Measurements from ENCODE around the gene CEP57L1.
"Not testable (repeated sequence)": the region's sequence is repeated elsewhere in the genome, so short reads cannot be mapped to it uniquely, and the experiment has no call there.

Gene CEP57L1

DNA sequence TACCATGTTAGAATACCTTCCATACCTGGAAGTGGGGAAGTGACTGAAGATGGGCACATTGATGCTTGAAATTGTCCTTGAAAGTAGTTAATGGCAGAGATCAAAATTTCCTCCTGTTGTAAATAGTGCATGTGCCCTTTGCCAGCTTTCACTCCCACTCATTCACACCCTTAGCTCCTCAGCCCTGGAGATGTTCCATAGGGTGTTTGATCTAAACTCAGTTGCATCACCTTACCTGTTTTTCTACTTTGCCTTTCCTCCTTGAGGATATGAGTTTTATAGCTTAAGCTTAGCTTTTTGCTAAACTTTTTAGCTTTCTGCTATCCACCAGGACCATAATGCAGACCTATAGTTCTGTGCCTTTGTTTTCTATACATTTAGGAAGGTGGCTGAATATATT, 69.0 kb downstream of the CEP57L1 start:
- H3K4me3 ChIP-seq (ENCODE audit: low read length) = no peak overlapping the region
- no peak for TF ChIP-seq ZNF274 (IDR thresholded peaks at IDR 0.05; ENCODE audit: low read depth, low read length)

- H3K4me3 ChIP-seq (ENCODE audit: low read length) = no peak overlapping the region
- no peak for TF ChIP-seq ZNF274 (IDR thresholded peaks at IDR 0.05; ENCODE audit: low read depth, low read length)
Observed at GRCh38 chr6:109165392-109165974, 70.2 kb downstream of the CEP57L1 start.

GRCh38 chr6:109166673-109167072, 71.4 kb downstream of the CEP57L1 start:
- TF ChIP-seq ZNF274 (IDR thresholded peaks at IDR 0.05; ENCODE audit: low read depth, low read length) = no peak
- H3K4me3 ChIP-seq (ENCODE audit: low read length) = no peak overlapping the region

GRCh38 chr6:109167562-109167961, 72.3 kb downstream of the CEP57L1 start:
- no peak for TF ChIP-seq ZNF274 (IDR thresholded peaks at IDR 0.05; ENCODE audit: low read depth, low read length)
- H3K4me3 ChIP-seq (ENCODE audit: low read length) = no peak overlapping the region

DNA sequence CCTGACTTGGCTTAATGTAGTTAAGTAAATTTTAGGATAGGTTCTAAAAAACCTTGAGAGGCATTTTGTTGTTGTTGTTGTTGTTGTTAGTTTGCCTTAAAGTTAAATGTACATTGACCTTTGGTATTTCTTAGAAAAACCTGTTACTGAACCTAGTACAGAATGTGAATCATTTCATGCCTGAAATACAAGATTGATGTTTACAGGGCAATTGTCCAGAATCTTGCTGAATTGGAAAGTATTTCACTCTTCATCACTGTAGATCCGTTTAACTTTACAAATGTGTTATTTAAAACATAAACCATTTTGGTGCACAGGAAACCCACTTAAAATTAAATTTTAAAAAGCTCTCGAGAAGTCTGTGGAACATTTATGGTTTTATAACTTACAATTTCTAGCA, 75.0 kb downstream of the CEP57L1 start:
- no peak for TF ChIP-seq ZNF274 (IDR thresholded peaks at IDR 0.05; ENCODE audit: low read depth, low read length)
- H3K4me3 ChIP-seq (ENCODE audit: low read length) = no peak overlapping the region

DNA sequence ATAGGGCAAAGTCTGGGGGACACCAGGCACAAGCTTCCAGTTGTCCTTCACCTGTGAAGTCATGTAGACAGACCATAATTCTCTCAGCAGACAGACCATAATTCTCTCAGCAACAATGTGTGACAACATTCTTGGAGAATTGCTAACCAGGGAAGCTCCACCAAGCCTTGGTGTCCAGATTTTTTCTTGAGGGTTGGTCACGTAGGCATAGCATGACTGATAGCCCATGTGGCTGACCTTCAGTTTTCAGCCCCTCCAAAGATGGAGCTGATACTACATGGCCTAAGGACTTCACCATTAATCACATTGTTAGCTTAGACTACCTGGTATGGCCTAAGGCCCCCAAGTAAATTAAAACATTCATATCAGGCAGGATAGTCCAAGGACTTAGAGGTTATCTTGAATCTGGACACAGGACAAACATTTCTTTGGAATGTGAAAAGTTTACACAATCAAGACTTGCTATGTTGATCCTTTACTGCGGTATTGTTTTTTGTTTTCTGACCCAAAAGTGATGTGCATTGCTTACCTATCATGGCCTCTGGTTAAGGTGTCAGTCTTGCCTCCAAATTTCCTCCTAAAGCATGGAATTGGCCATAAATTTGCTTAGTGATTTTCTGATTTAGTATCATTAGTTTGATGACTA, 76.9 kb downstream of the CEP57L1 start:
- no peak for TF ChIP-seq ZNF274 (IDR thresholded peaks at IDR 0.05; ENCODE audit: low read depth, low read length)
- no peak overlapping the region for H3K4me3 ChIP-seq (ENCODE audit: low read length)

GRCh38 chr6:109174916-109175315, 79.6 kb downstream of the CEP57L1 start:
- no peak for TF ChIP-seq ZNF274 (IDR thresholded peaks at IDR 0.05; ENCODE audit: low read depth, low read length)
- no peak overlapping the region for H3K4me3 ChIP-seq (ENCODE audit: low read length)

DNA sequence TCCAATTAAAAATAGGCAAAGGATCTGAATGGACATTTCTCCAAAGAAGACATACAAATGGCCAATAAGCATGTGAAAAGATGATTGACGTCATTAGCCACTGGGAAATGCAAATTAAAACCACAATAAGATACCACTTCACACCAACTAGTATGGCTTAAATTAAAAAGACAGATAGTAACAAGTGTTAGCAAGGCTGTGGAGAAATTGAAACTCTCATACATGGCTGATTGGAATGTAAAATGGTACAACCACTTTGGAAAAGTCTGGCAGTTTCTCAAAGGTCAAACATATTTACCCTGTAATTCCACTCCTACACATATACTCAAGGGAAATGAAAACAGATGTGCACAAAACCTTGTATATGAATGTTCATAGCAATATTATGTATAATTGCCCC, 83.6 kb downstream of the CEP57L1 start:
- no peak for TF ChIP-seq ZNF274 (IDR thresholded peaks at IDR 0.05; ENCODE audit: low read depth, low read length)
- no peak overlapping the region for H3K4me3 ChIP-seq (ENCODE audit: low read length)

DNA sequence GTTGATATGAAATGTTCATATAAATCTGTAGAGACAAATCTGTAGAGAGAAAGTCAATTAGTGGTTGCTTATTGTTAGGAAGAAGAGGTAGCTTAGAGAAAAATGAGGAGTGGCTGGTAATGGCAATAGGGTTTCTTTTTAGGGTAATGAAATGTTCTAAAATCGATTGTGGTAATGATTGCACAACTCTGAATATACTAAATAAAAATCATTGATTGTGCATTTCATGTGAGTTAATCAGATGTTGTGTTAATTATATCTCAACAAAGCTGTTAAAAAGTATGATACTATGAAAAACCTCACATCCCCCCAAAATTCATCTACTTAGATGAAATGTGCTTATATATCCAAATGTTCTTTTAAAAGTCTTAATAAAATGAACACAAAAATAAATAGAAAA, 84.2 kb downstream of the CEP57L1 start:
- no peak for TF ChIP-seq ZNF274 (IDR thresholded peaks at IDR 0.05; ENCODE audit: low read depth, low read length)
- H3K4me3 ChIP-seq (ENCODE audit: low read length) = no peak overlapping the region

DNA sequence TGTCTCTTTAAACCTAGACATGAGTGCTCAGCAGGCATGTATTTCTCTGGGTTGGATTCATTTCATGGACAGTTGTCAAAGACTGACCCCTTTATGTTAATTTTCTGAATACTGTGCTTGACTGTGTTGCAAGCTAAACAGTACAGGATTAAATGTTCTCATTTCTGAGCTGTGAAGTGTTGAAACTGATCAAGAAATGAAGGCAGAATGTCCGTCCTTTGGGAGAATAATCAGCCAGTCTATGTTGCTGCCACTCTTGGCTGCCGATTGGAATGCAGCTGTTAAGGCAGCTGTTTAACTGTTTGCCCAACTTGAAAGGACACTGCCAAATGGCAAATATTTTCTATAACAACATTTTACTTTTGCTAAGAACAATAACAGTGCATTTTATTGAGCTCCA, 87.3 kb downstream of the CEP57L1 start:
- no peak for TF ChIP-seq ZNF274 (IDR thresholded peaks at IDR 0.05; ENCODE audit: low read depth, low read length)
- no peak overlapping the region for H3K4me3 ChIP-seq (ENCODE audit: low read length)

- TF ChIP-seq ZNF274 (IDR thresholded peaks at IDR 0.05; ENCODE audit: low read depth, low read length) = no peak
- H3K4me3 ChIP-seq (ENCODE audit: low read length) = no peak overlapping the region
Observed at GRCh38 chr6:109183109-109183650, 87.9 kb downstream of the CEP57L1 start.

GRCh38 chr6:109184638-109185037, 89.3 kb downstream of the CEP57L1 start:
- H3K4me3 ChIP-seq (ENCODE audit: low read length) = no peak overlapping the region
- TF ChIP-seq ZNF274 (IDR thresholded peaks at IDR 0.05; ENCODE audit: low read depth, low read length) = no peak

GRCh38 chr6:109186012-109186411, 90.7 kb downstream of the CEP57L1 start:
- no peak overlapping the region for H3K4me3 ChIP-seq (ENCODE audit: low read length)
- TF ChIP-seq ZNF274 (IDR thresholded peaks at IDR 0.05; ENCODE audit: low read depth, low read length) = no peak

- H3K4me3 ChIP-seq (ENCODE audit: low read length) = no peak overlapping the region
- TF ChIP-seq ZNF274 (IDR thresholded peaks at IDR 0.05; ENCODE audit: low read depth, low read length) = no peak
Observed at GRCh38 chr6:109187399-109188114, 92.2 kb downstream of the CEP57L1 start.

DNA sequence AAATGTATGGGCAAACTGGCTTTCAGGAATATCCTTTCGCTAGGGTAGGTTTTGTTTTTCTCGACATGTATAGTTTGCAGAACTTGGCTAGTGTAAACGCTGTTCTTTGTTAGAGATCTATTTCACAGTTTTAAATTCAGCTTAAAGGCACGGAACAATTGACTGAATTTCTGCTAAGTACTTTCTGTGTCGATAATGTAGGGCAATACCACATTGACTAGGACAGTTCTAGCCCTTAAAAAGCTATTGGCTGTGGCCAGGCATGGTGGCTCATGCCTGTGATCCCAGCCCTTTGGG, 92.8 kb downstream of the CEP57L1 start:
- H3K4me3 ChIP-seq (ENCODE audit: low read length) = no peak overlapping the region
- no peak for TF ChIP-seq ZNF274 (IDR thresholded peaks at IDR 0.05; ENCODE audit: low read depth, low read length)

DNA sequence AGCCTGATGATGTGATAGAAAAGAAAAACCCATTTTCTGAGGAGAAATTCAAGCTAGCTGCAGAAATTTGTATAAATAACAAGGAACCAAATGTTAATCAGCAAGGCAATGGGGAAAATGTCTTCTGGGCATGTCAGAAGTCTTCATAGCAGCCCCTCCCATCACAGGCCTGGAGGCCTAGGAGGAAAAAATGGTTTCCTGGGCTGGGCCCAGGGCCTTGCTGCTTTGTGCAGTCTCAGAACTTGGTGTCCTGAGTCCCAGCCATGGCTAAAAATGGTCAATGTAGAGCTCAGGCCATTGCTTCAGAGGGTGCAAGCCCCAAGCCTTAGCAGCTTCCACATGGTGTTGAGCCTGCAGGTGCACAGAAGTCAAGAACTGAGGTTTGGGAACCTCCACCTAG, 96.1 kb downstream of the CEP57L1 start:
- not testable (repeated sequence) for H3K4me3 ChIP-seq (ENCODE audit: low read length)
